Spleen (tissue), 7 donors: Measurements from ENCODE around the gene TM9SF2.

Experiments
- POLR2A ChIP-seq, 3 donors: fragments of 450-650 bp; IDR thresholded peaks; one replicate each; pipeline ENCODE4 v1.5.1; 2017; ENCODE audit warnings: antibody characterized with exemption in 3 of 3, mild to moderate bottlenecking in 1 of 3
- TF ChIP-seq, protein P1 (sequence below), 11 experiments: fragments of 200-600 bp in 7 of 11; fragments of 450-650 bp in 4 of 11; sonication (generic) in 4 of 11; IDR thresholded peaks in 8 of 11; conservative IDR thresholded peaks in 3 of 11; 1 replicate in 7 of 11; 2 replicates in 4 of 11; pipeline versions ENCODE4 v1.4.0 to v1.8.0; 2016 to 2021; ENCODE audit warnings: antibody characterized with exemption in 11 of 11, inconsistent platforms in 4 of 11, mild to moderate bottlenecking in 1 of 11
- donor health status: DM: no; HTN: no; CAD: no; lungs with moderate emphysema.
- donor health status: DM: no; HTN: no; CAD: no.
- donor health status: DM: no; HTN: no; CAD: no.

- TF ChIP-seq, protein P1, sequence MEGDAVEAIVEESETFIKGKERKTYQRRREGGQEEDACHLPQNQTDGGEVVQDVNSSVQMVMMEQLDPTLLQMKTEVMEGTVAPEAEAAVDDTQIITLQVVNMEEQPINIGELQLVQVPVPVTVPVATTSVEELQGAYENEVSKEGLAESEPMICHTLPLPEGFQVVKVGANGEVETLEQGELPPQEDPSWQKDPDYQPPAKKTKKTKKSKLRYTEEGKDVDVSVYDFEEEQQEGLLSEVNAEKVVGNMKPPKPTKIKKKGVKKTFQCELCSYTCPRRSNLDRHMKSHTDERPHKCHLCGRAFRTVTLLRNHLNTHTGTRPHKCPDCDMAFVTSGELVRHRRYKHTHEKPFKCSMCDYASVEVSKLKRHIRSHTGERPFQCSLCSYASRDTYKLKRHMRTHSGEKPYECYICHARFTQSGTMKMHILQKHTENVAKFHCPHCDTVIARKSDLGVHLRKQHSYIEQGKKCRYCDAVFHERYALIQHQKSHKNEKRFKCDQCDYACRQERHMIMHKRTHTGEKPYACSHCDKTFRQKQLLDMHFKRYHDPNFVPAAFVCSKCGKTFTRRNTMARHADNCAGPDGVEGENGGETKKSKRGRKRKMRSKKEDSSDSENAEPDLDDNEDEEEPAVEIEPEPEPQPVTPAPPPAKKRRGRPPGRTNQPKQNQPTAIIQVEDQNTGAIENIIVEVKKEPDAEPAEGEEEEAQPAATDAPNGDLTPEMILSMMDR (IDR thresholded peaks at IDR 0.05 in 8 of 11, conservative IDR thresholded peaks at IDR 0.05 in 3 of 11), result no peak
- TF ChIP-seq POLR2A (IDR thresholded peaks at IDR 0.05), result peak in 1 of 3 donors; percentile 1
Observed at GRCh38 chr13:99496184-99497142, 4.8 kb upstream of the TM9SF2 start.
